ENCODE results near the gene SEC14L2.

DNA sequence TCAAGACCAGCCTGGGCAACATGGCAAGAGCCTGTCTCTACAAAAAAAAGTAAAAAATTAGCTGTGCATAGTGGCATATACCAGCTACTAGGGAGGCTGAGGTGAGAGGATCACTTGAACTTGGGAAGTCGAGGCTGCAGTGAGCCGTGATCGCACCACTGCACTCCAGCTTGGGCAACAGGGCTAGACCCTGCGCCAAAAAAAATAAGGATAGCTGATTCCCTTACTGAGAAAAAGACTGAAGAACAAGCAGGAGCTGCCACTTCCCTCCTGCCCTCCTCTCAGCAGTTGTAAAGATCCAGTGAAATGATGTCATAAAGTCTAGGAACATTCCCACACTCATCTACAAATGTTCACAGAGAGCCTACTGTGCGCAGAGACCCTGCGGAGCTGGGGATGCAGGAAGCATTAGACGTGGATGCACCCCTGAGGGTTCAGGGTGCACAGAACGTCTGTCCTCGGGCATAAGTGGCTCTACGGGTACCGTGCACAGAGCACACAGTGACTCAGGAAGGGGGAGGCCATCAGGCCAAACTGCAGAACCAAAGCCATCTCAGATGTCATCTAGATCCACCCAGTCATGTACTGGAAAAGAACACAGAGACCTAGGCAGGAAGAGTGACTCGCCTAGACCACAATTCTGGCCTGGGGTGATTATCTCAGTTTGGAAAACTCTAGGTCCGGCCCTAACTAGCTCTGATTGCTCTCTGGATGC, 11.7 kb downstream of the SEC14L2 start:
- TF ChIP-seq TAF1 (IDR thresholded peaks at IDR 0.05; ENCODE audit: borderline replicate concordance, low read depth, low read length), result no peak
- no peak for TF ChIP-seq CTCF (IDR thresholded peaks at IDR 0.05 in 2 of 3, conservative IDR thresholded peaks at IDR 0.05 in 1 of 3; ENCODE audit: control insufficient read depth in 2 of 3, extremely low read depth in 1 of 3, insufficient read depth in 1 of 3, low read depth in 3 of 3, low read length in 3 of 3)
- TF ChIP-seq ZNF274 (IDR thresholded peaks at IDR 0.05; ENCODE audit: insufficient read depth, insufficient read length), result no peak
- no peak for TF ChIP-seq RCOR1 (conservative IDR thresholded peaks at IDR 0.05; ENCODE audit: low read depth, low read length)
- TF ChIP-seq NFYA (IDR thresholded peaks at IDR 0.05; ENCODE audit: borderline replicate concordance, low read depth, low read length), result no peak
- no peak for TF ChIP-seq FOXK2 (IDR thresholded peaks at IDR 0.05)
- no peak for TF ChIP-seq ZNF217 (IDR thresholded peaks at IDR 0.05)
- TF ChIP-seq RAD21 (IDR thresholded peaks at IDR 0.05; ENCODE audit: insufficient read depth, low read depth, low read length), result no peak
- TF ChIP-seq RAD51 (IDR thresholded peaks at IDR 0.05), result no peak
- no peak for TF ChIP-seq DPF2 (IDR thresholded peaks at IDR 0.05)
- TF ChIP-seq SPI1 (IDR thresholded peaks at IDR 0.05; ENCODE audit: borderline replicate concordance, insufficient read depth, low read depth, low read length), result no peak
- TF ChIP-seq GABPA (IDR thresholded peaks at IDR 0.05; ENCODE audit: low read depth), result no peak
- no peak for TF ChIP-seq POLR2AphosphoS5 (IDR thresholded peaks at IDR 0.05; ENCODE audit: low read length)

Measured in GM12878 (cell line).